Stimulated activated naive B cell treated with anti-CD40 and anti-IgM and Interleukin-4, amounts not matched to agents 10 μg/mL and 1 μg/mL and 100 μg/mL, for 72 hours (primary cell): ENCODE results near the gene MOXD1.

ENCODE experiments used
- ATAC-seq, 2 donors: fragments of 150-1000 bp; cut with Tn5 transposase; replicated peaks; 2 replicates each; pipeline ENCODE4 v1.10.0; 2021; ENCODE audit warnings: moderate library complexity in 1 of 2
- DNase-seq: peaks from one replicate; pipeline ENCODE4 v3.0.0; 2021
- H3K27ac Mint-ChIP-seq: one replicate; pipeline ENCODE4 v1.8.0; 2022; ENCODE audit warnings: mild to moderate bottlenecking, mixed read lengths
- H3K27me3 Mint-ChIP-seq, 2 donors: one replicate each; pipeline ENCODE4 v1.8.0; 2022; ENCODE audit warnings: mixed read lengths in 2 of 2
- H3K36me3 Mint-ChIP-seq, 2 donors: one replicate each; pipeline ENCODE4 v1.8.0; 2022; ENCODE audit warnings: mixed read lengths in 2 of 2, mild to moderate bottlenecking in 1 of 2
- H3K4me1 Mint-ChIP-seq, 2 donors: one replicate each; pipeline ENCODE4 v1.8.0; 2022; ENCODE audit warnings: mixed read lengths in 2 of 2, mild to moderate bottlenecking in 1 of 2
- H3K4me3 Mint-ChIP-seq, 2 donors: one replicate each; pipeline ENCODE4 v1.8.0; 2022; ENCODE audit warnings: mild to moderate bottlenecking in 2 of 2, mixed read lengths in 2 of 2, moderate library complexity in 1 of 2
- H3K9me3 Mint-ChIP-seq, 2 donors: one replicate each; pipeline ENCODE4 v1.8.0; 2022; ENCODE audit warnings: mixed read lengths in 2 of 2, mild to moderate bottlenecking in 1 of 2

Gene MOXD1

GRCh38 chr6:132400883-132401617 is at the start of gene MOXD1:
Gene MOXD1, minus strand, starts transcription at chr6:132401475. Its CDS starts 49 bp downstream, at chr6:132401426.
- Mint-ChIP-seq H3K9me3 (peaks cover 4 to 8% of the 10 kb centered on the region in 2 donors), H3K36me3 (peaks cover 9% of the 10 kb centered on the region in 2 donors), H3K27me3 (peaks cover 14 to 17% of the 10 kb centered on the region in 2 donors), H3K27ac (peak within 1 kb of the TSS; percentile 94), H3K4me1 (peaks cover 21 to 54% of the 10 kb centered on the region in 2 donors), H3K4me3 (peak within 1 kb of the TSS; percentile 90 to 93)
- ATAC-seq (peak; percentile 79), DNase-seq (peak; percentile 34)

- H3K4me1 Mint-ChIP-seq, result peaks cover 0 to 5% of the 10 kb centered on the region in 2 donors
- H3K27me3 Mint-ChIP-seq, result no peaks in the 10 kb centered on the region
- DNase-seq (no peak), ATAC-seq (no peak)
- peaks cover 22 to 42% of the 10 kb centered on the region in 2 donors for H3K36me3 Mint-ChIP-seq
- H3K27ac Mint-ChIP-seq, result peak overlapping the region; percentile 73
- no peak overlapping the region for H3K4me3 Mint-ChIP-seq
- H3K9me3 Mint-ChIP-seq, result peaks cover 0 to under 1% of the 10 kb centered on the region in 2 donors
These were observed 45.6 kb upstream of the MOXD1 start for GRCh38 chr6:132446855-132447241.

- no peak for ATAC-seq
- Mint-ChIP-seq H3K27me3 (no peaks in the 10 kb centered on the region), H3K9me3 (peaks cover 0 to 3% of the 10 kb centered on the region in 2 donors), H3K36me3 (peaks cover 22 to 36% of the 10 kb centered on the region in 2 donors), H3K4me1 (peaks cover 0 to 5% of the 10 kb centered on the region in 2 donors), H3K27ac (peak overlapping the region; percentile 73), H3K4me3 (no peak overlapping the region)
- no peak for DNase-seq
These were observed 45.0 kb upstream of the MOXD1 start for GRCh38 chr6:132446141-132446854.

GRCh38 chr6:132445201-132445951 is 44.1 kb upstream of the MOXD1 start:
- Mint-ChIP-seq H3K4me3 (no peak overlapping the region), H3K9me3 (peaks cover 0 to 3% of the 10 kb centered on the region in 2 donors), H3K4me1 (peaks cover 0 to 5% of the 10 kb centered on the region in 2 donors), H3K27ac (peak overlapping the region; percentile 37), H3K27me3 (no peaks in the 10 kb centered on the region), H3K36me3 (peaks cover 14 to 27% of the 10 kb centered on the region in 2 donors)
- ATAC-seq (no peak), DNase-seq (no peak)

GRCh38 chr6:132443206-132443605 is 41.9 kb upstream of the MOXD1 start:
- Mint-ChIP-seq H3K27me3 (no peaks in the 10 kb centered on the region), H3K36me3 (peaks cover 6 to 12% of the 10 kb centered on the region in 2 donors), H3K27ac (peak overlapping the region; percentile 62), H3K9me3 (peaks cover 0 to 5% of the 10 kb centered on the region in 2 donors), H3K4me3 (no peak overlapping the region), H3K4me1 (peaks cover 7 to 10% of the 10 kb centered on the region in 2 donors)
- DNase-seq, result no peak
- no peak for ATAC-seq

GRCh38 chr6:132430110-132430509 is 28.8 kb upstream of the MOXD1 start:
- peaks cover 3% of the 10 kb centered on the region in 2 donors for H3K9me3 Mint-ChIP-seq
- H3K4me3 Mint-ChIP-seq, result no peak overlapping the region
- ATAC-seq (no peak), DNase-seq (no peak)
- no peak overlapping the region for H3K27ac Mint-ChIP-seq
- peaks cover 0 to 4% of the 10 kb centered on the region in 2 donors for H3K4me1 Mint-ChIP-seq
- H3K36me3 Mint-ChIP-seq, result peaks cover 0 to 2% of the 10 kb centered on the region in 2 donors
- H3K27me3 Mint-ChIP-seq, result peaks cover 0 to 7% of the 10 kb centered on the region in 2 donors

- ATAC-seq (no peak), DNase-seq (no peak)
- Mint-ChIP-seq H3K27me3 (peaks cover 7 to 8% of the 10 kb centered on the region in 2 donors), H3K9me3 (peaks cover 22 to 29% of the 10 kb centered on the region in 2 donors), H3K4me3 (no peak overlapping the region), H3K27ac (no peak overlapping the region), H3K4me1 (no peaks in the 10 kb centered on the region), H3K36me3 (peaks cover 17 to 28% of the 10 kb centered on the region in 2 donors)
These were observed 23.9 kb upstream of the MOXD1 start for GRCh38 chr6:132425176-132425575.

GRCh38 chr6:132423839-132424238 is 22.6 kb upstream of the MOXD1 start:
- H3K9me3 Mint-ChIP-seq, result peaks cover 24 to 30% of the 10 kb centered on the region in 2 donors
- peaks cover 17 to 28% of the 10 kb centered on the region in 2 donors for H3K36me3 Mint-ChIP-seq
- no peak for ATAC-seq
- peaks cover 7 to 8% of the 10 kb centered on the region in 2 donors for H3K27me3 Mint-ChIP-seq
- DNase-seq, result no peak
- no peak overlapping the region for H3K4me3 Mint-ChIP-seq
- H3K4me1 Mint-ChIP-seq, result no peaks in the 10 kb centered on the region
- no peak overlapping the region for H3K27ac Mint-ChIP-seq

- Mint-ChIP-seq H3K4me3 (no peak overlapping the region), H3K9me3 (peaks cover 30 to 31% of the 10 kb centered on the region in 2 donors), H3K27me3 (peaks cover 4 to 23% of the 10 kb centered on the region in 2 donors), H3K27ac (no peak overlapping the region), H3K36me3 (peaks cover 13 to 32% of the 10 kb centered on the region in 2 donors), H3K4me1 (peaks cover 6% of the 10 kb centered on the region in 2 donors)
- no peak for ATAC-seq
- DNase-seq, result no peak
These were observed 17.1 kb upstream of the MOXD1 start for GRCh38 chr6:132418235-132418965.

GRCh38 chr6:132414761-132415160 is 13.5 kb upstream of the MOXD1 start:
- H3K27me3 Mint-ChIP-seq, result peaks cover 8 to 34% of the 10 kb centered on the region in 2 donors
- no peak for DNase-seq
- no peak for ATAC-seq
- peaks cover 6 to 15% of the 10 kb centered on the region in 2 donors for H3K4me1 Mint-ChIP-seq
- H3K36me3 Mint-ChIP-seq, result peaks cover 4 to 12% of the 10 kb centered on the region in 2 donors
- H3K9me3 Mint-ChIP-seq, result peaks cover 6 to 15% of the 10 kb centered on the region in 2 donors
- no peak overlapping the region for H3K4me3 Mint-ChIP-seq
- no peak overlapping the region for H3K27ac Mint-ChIP-seq

- H3K27ac Mint-ChIP-seq, result no peak overlapping the region
- H3K4me3 Mint-ChIP-seq, result no peak overlapping the region
- ATAC-seq (peak; percentile 19 to 57), DNase-seq (no peak)
- H3K4me1 Mint-ChIP-seq, result peaks cover 6 to 15% of the 10 kb centered on the region in 2 donors
- peaks cover 6 to 13% of the 10 kb centered on the region in 2 donors for H3K9me3 Mint-ChIP-seq
- H3K27me3 Mint-ChIP-seq, result peaks cover 8 to 34% of the 10 kb centered on the region in 2 donors
- H3K36me3 Mint-ChIP-seq, result peaks cover 4 to 12% of the 10 kb centered on the region in 2 donors
These were observed 13.0 kb upstream of the MOXD1 start for GRCh38 chr6:132414322-132414721.

- Mint-ChIP-seq H3K27me3 (peaks cover 8 to 34% of the 10 kb centered on the region in 2 donors), H3K36me3 (peaks cover 4 to 12% of the 10 kb centered on the region in 2 donors), H3K9me3 (peaks cover 6 to 13% of the 10 kb centered on the region in 2 donors), H3K4me1 (peaks cover 6 to 15% of the 10 kb centered on the region in 2 donors), H3K27ac (no peak overlapping the region), H3K4me3 (no peak overlapping the region)
- ATAC-seq, result no peak
- DNase-seq, result no peak
These were observed 12.2 kb upstream of the MOXD1 start for GRCh38 chr6:132413499-132413802.

GRCh38 chr6:132412656-132413498 is 11.6 kb upstream of the MOXD1 start:
- ATAC-seq (no peak), DNase-seq (no peak)
- no peak overlapping the region for H3K4me3 Mint-ChIP-seq
- H3K27ac Mint-ChIP-seq, result no peak overlapping the region
- H3K9me3 Mint-ChIP-seq, result peaks cover 4 to 13% of the 10 kb centered on the region in 2 donors
- H3K27me3 Mint-ChIP-seq, result peaks cover 8 to 35% of the 10 kb centered on the region in 2 donors
- peaks cover 6 to 15% of the 10 kb centered on the region in 2 donors for H3K4me1 Mint-ChIP-seq
- peaks cover 4 to 12% of the 10 kb centered on the region in 2 donors for H3K36me3 Mint-ChIP-seq
